Esophagus squamous epithelium (tissue), 5 donors: ENCODE measurements around the gene BCAR1. TPM values are rescaled to one million over a fixed set of nuclear protein-coding genes. Genes with fewer than 3 reads are reported as not detected.
"Not testable (repeated sequence)": the region's sequence is repeated elsewhere in the genome, so short reads cannot be mapped to it uniquely, and the experiment has no call there.

ENCODE experiments used
- DNase-seq: peaks from one replicate; lab custom pipeline; 2025; lab: John Stamatoyannopoulos, UW
- H3K27ac ChIP-seq, 4 donors: fragments of 200-600 bp; sonication (generic); one replicate each; pipeline ENCODE4 v1.5.1; 2016 to 2019; ENCODE audit warnings: mild to moderate bottlenecking in 1 of 4
- H3K27me3 ChIP-seq, 4 donors: fragments of 200-600 bp; sonication (generic); 1 replicate in 3 of 4; 2 replicates in 1 of 4; pipeline versions ENCODE4 v1.5.1 to v1.6.0; 2017 to 2021; ENCODE audit warnings: antibody characterized with exemption in 1 of 4
- H3K36me3 ChIP-seq, 3 donors: fragments of 200-600 bp; sonication (generic); one replicate each; pipeline ENCODE4 v1.5.1; 2016 to 2019
- H3K4me1 ChIP-seq, 3 donors: fragments of 200-600 bp; sonication (generic); one replicate each; pipeline ENCODE4 v1.5.1; 2017 to 2019
- H3K4me3 ChIP-seq, 4 donors: fragments of 200-600 bp; sonication (generic); 1 replicate in 3 of 4; 2 replicates in 1 of 4; pipeline ENCODE4 v1.5.1; 2016 to 2019; ENCODE audit warnings: mild to moderate bottlenecking in 2 of 4, moderate library complexity in 1 of 4
- H3K9me3 ChIP-seq, 3 donors: fragments of 200-600 bp; sonication (generic); one replicate each; pipeline ENCODE4 v1.5.1; 2016 to 2019
- POLR2A ChIP-seq, 4 donors: fragments of 450-650 bp; IDR thresholded peaks; one replicate each; pipeline ENCODE4 v1.6.1; 2017; ENCODE audit warnings: antibody characterized with exemption in 4 of 4, mild to moderate bottlenecking in 4 of 4, moderate library complexity in 3 of 4
- WGBS, 2 donors: methylation state at CpG; one replicate each; pipeline ENCODE4 v1.1.5; 2018; 5-methylcytosine and 5-hydroxymethylcytosine counted together
- intact Hi-C: fragments of 100-400 bp; cut with DNase I; formaldehyde crosslinking; loops from one replicate; pipeline ENCODE4 v1.15.0; 2022
- total RNA-seq, 4 donors: library from RNA; depleted of rRNA; stranded (reverse); fragments of >200 nt; gene quantifications; one replicate each; pipeline ENCODE4 v1.1.0, GENCODE V29; 2016
- TF ChIP-seq, protein P1 (sequence below), 6 experiments: fragments of 450-650 bp in 4 of 6; fragments of 200-600 bp in 2 of 6; sonication (generic) in 2 of 6; IDR thresholded peaks; one replicate each; pipeline ENCODE4 v1.5.1; 2016 to 2019; ENCODE audit warnings: antibody characterized with exemption in 6 of 6, mild to moderate bottlenecking in 4 of 6, moderate library complexity in 4 of 6
- donor health status: DM: yes; HTN: yes; CAD: no.

BCAR1 gene
- total RNA-seq, 4 donors from 2014 or later, result 26.8 to 51.9 (median 32.1) TPM

GRCh38 chr16:75208242-75208825, 43.1 kb downstream of the BCAR1 start:
- no peak overlapping the region for H3K4me3 ChIP-seq
- no peak for TF ChIP-seq POLR2A (IDR thresholded peaks at IDR 0.05)
- TF ChIP-seq, protein P1, sequence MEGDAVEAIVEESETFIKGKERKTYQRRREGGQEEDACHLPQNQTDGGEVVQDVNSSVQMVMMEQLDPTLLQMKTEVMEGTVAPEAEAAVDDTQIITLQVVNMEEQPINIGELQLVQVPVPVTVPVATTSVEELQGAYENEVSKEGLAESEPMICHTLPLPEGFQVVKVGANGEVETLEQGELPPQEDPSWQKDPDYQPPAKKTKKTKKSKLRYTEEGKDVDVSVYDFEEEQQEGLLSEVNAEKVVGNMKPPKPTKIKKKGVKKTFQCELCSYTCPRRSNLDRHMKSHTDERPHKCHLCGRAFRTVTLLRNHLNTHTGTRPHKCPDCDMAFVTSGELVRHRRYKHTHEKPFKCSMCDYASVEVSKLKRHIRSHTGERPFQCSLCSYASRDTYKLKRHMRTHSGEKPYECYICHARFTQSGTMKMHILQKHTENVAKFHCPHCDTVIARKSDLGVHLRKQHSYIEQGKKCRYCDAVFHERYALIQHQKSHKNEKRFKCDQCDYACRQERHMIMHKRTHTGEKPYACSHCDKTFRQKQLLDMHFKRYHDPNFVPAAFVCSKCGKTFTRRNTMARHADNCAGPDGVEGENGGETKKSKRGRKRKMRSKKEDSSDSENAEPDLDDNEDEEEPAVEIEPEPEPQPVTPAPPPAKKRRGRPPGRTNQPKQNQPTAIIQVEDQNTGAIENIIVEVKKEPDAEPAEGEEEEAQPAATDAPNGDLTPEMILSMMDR (IDR thresholded peaks at IDR 0.05), result no peak
- no peak for DNase-seq
- no peaks in the 10 kb centered on the region for H3K36me3 ChIP-seq
- no peaks in the 10 kb centered on the region for H3K9me3 ChIP-seq
- 64% methylated on average over 6 to 13 of the region's 13 CpGs for WGBS, 2 donors
- H3K4me1 ChIP-seq, result no peaks in the 10 kb centered on the region
- intact Hi-C loops, result loop anchor here (10.0 kb wide), 1 partner anchor 176 kb away; no protein-coding TSS in a partner anchor
- no peak overlapping the region for H3K27ac ChIP-seq
- H3K27me3 ChIP-seq, result peaks cover 0 to 16% (median 0%) of the 10 kb centered on the region in 4 donors

GRCh38 chr16:75207831-75208230, 43.6 kb downstream of the BCAR1 start:
- no peak for DNase-seq
- H3K36me3 ChIP-seq, result no peaks in the 10 kb centered on the region
- H3K9me3 ChIP-seq, result no peaks in the 10 kb centered on the region
- WGBS, 2 donors, result 71 to 75% methylated on average over 8 to 10 of the region's 11 CpGs
- no peak for TF ChIP-seq POLR2A (IDR thresholded peaks at IDR 0.05)
- TF ChIP-seq, protein P1 (IDR thresholded peaks at IDR 0.05), result no peak
- intact Hi-C loops, result loop anchor here (10.0 kb wide), 1 partner anchor 177 kb away; no protein-coding TSS in a partner anchor
- no peak overlapping the region for H3K4me3 ChIP-seq
- H3K27ac ChIP-seq, result no peak overlapping the region
- peaks cover 0 to 16% (median 0%) of the 10 kb centered on the region in 4 donors for H3K27me3 ChIP-seq
- no peaks in the 10 kb centered on the region for H3K4me1 ChIP-seq

GRCh38 chr16:75206749-75207451, 44.5 kb downstream of the BCAR1 start, which contains the start of gene CTRB2:
Gene CTRB2 (minus strand): TSS chr16:75207161. CDS start chr16:75207141, 20 bp downstream.
- DNase-seq, result no peak
- TF ChIP-seq, protein P1 (IDR thresholded peaks at IDR 0.05), result no peak
- no peak for TF ChIP-seq POLR2A (IDR thresholded peaks at IDR 0.05)
- WGBS, 2 donors, result 80% methylated on average over 1 of the region's 24 CpGs; no CpG with 5 or more reads in 1 of the 2 donors
- Histone ChIP-seq H3K4me3 (no peak within 1 kb of the TSS), H3K27ac (no peak within 1 kb of the TSS), H3K36me3 (no peaks in the 10 kb centered on the region), H3K27me3 (peaks cover 0 to 16% (median 0%) of the 10 kb centered on the region in 4 donors), H3K9me3 (no peaks in the 10 kb centered on the region), H3K4me1 (no peaks in the 10 kb centered on the region)
- intact Hi-C loops, result loop anchor here (1.0 to 10.0 kb wide), 2 partner anchors 17 to 178 kb away; no protein-coding TSS in a partner anchor

DNA sequence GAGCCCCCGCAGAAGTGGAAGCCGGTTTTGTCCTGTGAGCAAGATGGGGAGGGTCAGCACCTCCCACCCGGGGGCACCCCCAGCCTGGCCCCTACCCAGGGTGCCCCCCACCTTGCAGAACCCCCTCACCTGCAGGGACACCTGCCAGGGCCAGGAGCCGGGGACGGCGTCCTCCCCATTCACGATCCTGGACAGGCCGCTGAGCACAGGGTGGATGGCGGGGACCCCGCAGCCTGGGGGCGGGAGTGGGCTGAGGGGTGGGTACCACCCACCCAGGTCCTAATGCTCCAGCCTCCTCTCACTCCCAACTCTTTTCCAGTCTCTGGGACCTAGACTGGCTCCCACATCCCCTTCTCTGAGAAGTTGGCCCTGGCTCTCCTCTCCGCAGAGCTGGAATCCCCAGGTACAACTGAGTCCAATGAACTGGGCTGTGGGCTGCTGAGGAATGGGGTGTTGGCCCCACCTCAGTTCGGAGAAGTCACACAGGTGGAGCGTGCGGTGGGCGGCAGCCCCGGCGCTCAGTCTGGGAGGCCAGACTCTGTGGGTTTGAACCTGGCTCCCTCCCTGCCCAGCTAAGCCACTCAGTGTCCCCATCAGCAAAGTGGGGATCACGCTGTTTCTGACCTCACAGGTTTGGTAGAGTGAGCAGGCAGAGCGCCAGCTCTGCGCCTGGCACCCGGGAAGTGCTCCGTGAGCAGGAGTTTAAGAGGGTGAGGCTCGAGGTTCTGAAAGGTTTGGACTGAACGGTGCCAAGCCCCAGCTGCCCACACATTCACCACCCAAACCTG, 45.3 kb downstream of the BCAR1 start:
- H3K27ac ChIP-seq, H3K9me3 ChIP-seq, H3K4me3 ChIP-seq, H3K36me3 ChIP-seq, H3K4me1 ChIP-seq, DNase-seq: not testable (repeated sequence)
- 83% methylated on average over 2 of the region's 25 CpGs; no CpG with 5 or more reads in 1 of the 2 donors for WGBS, 2 donors
- H3K27me3 ChIP-seq, result peaks cover 0 to 16% (median 0%) of the 10 kb centered on the region in 4 donors
- intact Hi-C loops, result loop anchor here (1.0 to 10.0 kb wide), 2 partner anchors 18 to 179 kb away; no protein-coding TSS in a partner anchor

DNA sequence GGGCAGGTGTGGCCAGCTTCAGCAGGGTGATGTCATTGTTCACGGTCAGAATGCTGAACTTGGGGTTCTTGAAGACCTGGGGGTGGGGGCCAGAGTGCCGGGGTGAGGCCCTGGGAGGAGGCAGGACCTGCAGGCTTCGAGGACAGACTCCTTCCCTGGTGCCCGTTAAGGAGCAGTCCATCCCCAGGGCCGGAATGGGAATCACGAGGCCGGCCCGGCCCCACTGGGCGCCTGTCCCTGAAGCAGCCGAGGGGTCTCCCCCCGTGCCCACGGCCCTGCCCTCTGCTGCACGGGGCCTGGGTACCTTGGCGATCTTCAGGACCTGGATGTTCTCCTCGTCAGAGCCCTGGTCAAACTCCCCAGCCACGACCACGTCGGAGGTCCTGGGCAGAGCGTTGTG, 46.0 kb downstream of the BCAR1 start:
- H3K9me3 ChIP-seq, H3K36me3 ChIP-seq, H3K4me1 ChIP-seq, DNase-seq, H3K27ac ChIP-seq, H3K4me3 ChIP-seq: not testable (repeated sequence)
- no CpG with 5 or more reads among the region's 19 CpGs for WGBS, 2 donors
- H3K27me3 ChIP-seq, result peaks cover 0 to 19% (median 0%) of the 10 kb centered on the region in 4 donors
- intact Hi-C loops, result loop anchor here (10.0 kb wide), 1 partner anchor 179 kb away; no protein-coding TSS in a partner anchor

DNA sequence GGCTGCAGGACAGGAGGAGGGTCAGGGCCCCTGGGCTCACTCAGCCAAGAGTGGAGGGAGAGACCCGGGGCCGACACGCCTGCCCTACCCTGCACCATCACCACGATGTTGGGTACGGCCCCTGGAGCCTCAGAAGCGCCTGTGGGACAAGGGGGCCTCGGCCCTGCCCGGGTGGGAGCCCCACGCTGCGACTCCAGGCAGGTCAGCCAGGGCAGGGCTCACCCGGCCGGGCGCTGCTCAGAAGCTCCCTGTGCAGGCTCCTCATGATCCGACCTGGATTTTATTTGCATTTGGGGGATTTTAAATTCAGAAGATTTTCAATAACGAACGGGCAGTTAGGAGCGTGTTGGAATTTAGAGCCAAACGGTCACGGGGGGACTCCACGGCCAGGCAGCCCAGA, 46.5 kb downstream of the BCAR1 start:
- not testable (repeated sequence) for H3K4me3 ChIP-seq, H3K36me3 ChIP-seq, H3K4me1 ChIP-seq, DNase-seq, H3K27ac ChIP-seq, H3K9me3 ChIP-seq
- intact Hi-C loops, result loop anchor here (10.0 kb wide), 1 partner anchor 180 kb away; no protein-coding TSS in a partner anchor
- H3K27me3 ChIP-seq, result peaks cover 0 to 24% (median 0%) of the 10 kb centered on the region in 4 donors
- no CpG with 5 or more reads among the region's 20 CpGs for WGBS, 2 donors
